ENCODE data around the gene FOXP1. TPM values are rescaled to one million over a fixed set of nuclear protein-coding genes. Genes with fewer than 3 reads are reported as not detected.

The FOXP1 gene
- total and polyA plus RNA-seq, 2 of the 13 experiments (the other 11 are each of a cell fraction or from before 2014, with no cell fraction given), result 40.4 to 59.0 TPM

- TF ChIP-seq RELA (CRISPR knock-in tag; IDR thresholded peaks at IDR 0.05) (no peak), HNF4G (IDR thresholded peaks at IDR 0.05; ENCODE audit: borderline replicate concordance, low read depth, low read length) (0 out of 2 replicates have a peak, but pooled peaks have one; percentile 22), HNF4G (CRISPR knock-in tag; IDR thresholded peaks at IDR 0.05; ENCODE audit: borderline replicate concordance, low read depth) (no peak), KIAA2018 (CRISPR knock-in tag; IDR thresholded peaks at IDR 0.05; ENCODE audit: borderline replicate concordance) (no peak), MAX (IDR thresholded peaks at IDR 0.05) (no peak), TOPORS (CRISPR knock-in tag; IDR thresholded peaks at IDR 0.05) (no peak), ZSCAN5A (CRISPR knock-in tag; IDR thresholded peaks at IDR 0.05; ENCODE audit: borderline replicate concordance) (no peak), PCBP2 (optimal IDR thresholded peaks at IDR 0.05; ENCODE audit: low read depth, low read length, poor library complexity, severe bottlenecking) (no peak), GATAD1 (CRISPR knock-in tag; IDR thresholded peaks at IDR 0.05) (no peak), CEBPZ (IDR thresholded peaks at IDR 0.05; ENCODE audit: low read length) (no peak), NRL (CRISPR knock-in tag; IDR thresholded peaks at IDR 0.05; ENCODE audit: borderline replicate concordance) (no peak), ZNF691 (CRISPR knock-in tag; IDR thresholded peaks at IDR 0.05; ENCODE audit: borderline replicate concordance, low read depth) (no peak), ZNF790 (CRISPR knock-in tag; IDR thresholded peaks at IDR 0.05; ENCODE audit: borderline replicate concordance) (no peak), NR3C1 (CRISPR knock-in tag; IDR thresholded peaks at IDR 0.05) (no peak), RFX3 (CRISPR knock-in tag; IDR thresholded peaks at IDR 0.05) (no peak)
Observed at GRCh38 chr3:71415681-71416122, 167.8 kb downstream of the FOXP1 start (continued).
